ENCODE data around the gene CAPZA1. TPM values are rescaled to one million over a fixed set of nuclear protein-coding genes. Genes with fewer than 3 reads are reported as not detected.

The CAPZA1 gene
- total and polyA plus RNA-seq, 2 of the 8 experiments (the other 6 are each of a cell fraction or from before 2014, with no cell fraction given): 48.9 to 107 TPM

DNA sequence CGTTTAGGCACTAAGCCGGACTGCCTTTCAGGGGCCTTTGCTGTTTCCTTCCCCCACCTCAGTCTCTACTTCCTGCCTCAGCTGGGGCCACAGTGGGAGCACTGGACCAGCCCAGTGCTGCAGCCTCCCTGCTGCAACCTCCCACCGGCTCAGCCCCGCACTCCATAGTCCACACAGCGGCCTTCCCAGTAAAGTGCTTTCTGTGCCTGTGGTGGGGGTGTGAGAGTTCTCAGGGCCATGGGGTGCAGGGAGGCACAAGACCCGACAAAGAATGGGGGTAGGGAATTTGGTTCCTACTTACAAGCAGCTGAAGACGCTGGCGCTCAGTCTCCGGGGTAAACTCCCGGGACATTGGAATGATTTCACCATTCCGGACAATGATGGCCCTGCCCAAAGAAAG lies 92.0 kb downstream of the CAPZA1 start:
- no peak overlapping the region for H4K8ac ChIP-seq (ENCODE audit: extremely low read depth, insufficient read depth, low read length)
- no peak overlapping the region for H3K9ac ChIP-seq (replicated peaks in 1 of 4; ENCODE audit: extremely low read depth in 1 of 4, low read depth in 3 of 4, low read length in 3 of 4)
- no peak overlapping the region for H2AFZ ChIP-seq (ENCODE audit: low read length)
- H3K27me3 ChIP-seq (replicated peaks in 1 of 4; ENCODE audit: control insufficient read depth in 3 of 4, extremely low read depth in 1 of 4, insufficient read depth in 3 of 4, low read length in 3 of 4): peaks cover 0 to 18% (median 8%) of the 10 kb centered on the region in 4 experiments; a peak in 4 of 7 replicates
- peaks cover 0 to 8% of the 10 kb centered on the region in 2 experiments for H4K20me1 ChIP-seq (replicated peaks in 1 of 2; ENCODE audit: control insufficient read depth in 1 of 2, insufficient read depth in 2 of 2, low read length in 2 of 2)
- no peaks in the 10 kb centered on the region for H3K9me3 ChIP-seq (ENCODE audit: insufficient read depth in 2 of 2, low read depth in 1 of 2, low read length in 1 of 2)
- ChIA-PET CTCF (ENCODE audit: partially characterized antibody) (interaction anchor here (1.6 to 14.2 kb wide), 2 partner anchors 92 to 97 kb away, joined by 3 to 547 read pairs; no protein-coding TSS in a partner anchor), POLR2A (ENCODE audit: partially characterized antibody) (interaction anchor here (0.9 to 1.8 kb wide), 4 partner anchors 10 to 315 kb away, joined by 3 to 7 read pairs (median 5); partner anchors contain the start of genes CAPZA1, CTTNBP2NL and ST7L)
- no peak overlapping the region for H2BK15ac ChIP-seq (ENCODE audit: low read length)
- H3K4me1 ChIP-seq (replicated peaks in 1 of 4; ENCODE audit: control insufficient read depth in 3 of 4, insufficient read depth in 4 of 4, low read length in 3 of 4): peaks cover 0 to 27% (median 16%) of the 10 kb centered on the region in 4 experiments; a peak in 6 of 7 replicates
- no peak overlapping the region for H3K56ac ChIP-seq (replicated peaks; ENCODE audit: insufficient read length, low read depth, low read length)
- no peaks in the 10 kb centered on the region for H3K79me1 ChIP-seq (ENCODE audit: low read depth, low read length)
- no peak overlapping the region for H3K4ac ChIP-seq (replicated peaks; ENCODE audit: insufficient read length, low read depth, low read length)
- no peaks in the 10 kb centered on the region for H3K79me2 ChIP-seq (ENCODE audit: control insufficient read depth in 1 of 2, insufficient read depth in 2 of 2, low read length in 2 of 2)
- peaks cover 15% of the 10 kb centered on the region for H3K23me2 ChIP-seq (ENCODE audit: low read depth, low read length)
- H3K36me3 ChIP-seq (ENCODE audit: control insufficient read depth in 2 of 4, insufficient read depth in 4 of 4, low read length in 3 of 4): peaks cover 0 to 5% (median 3%) of the 10 kb centered on the region in 4 experiments; a peak in 4 of 8 replicates
- H2BK12ac ChIP-seq (ENCODE audit: low read depth, low read length): no peak overlapping the region; the same call in 1 of the 2 replicates
- H3K14ac ChIP-seq (ENCODE audit: insufficient read length): no peak overlapping the region
- FAIRE-seq (no peak), DNase-seq (ENCODE audit: low read depth in 1 of 2, low spot score in 2 of 2) (no peak)
- H2BK20ac ChIP-seq (ENCODE audit: low read length): no peak overlapping the region
- no peak overlapping the region for H3K27ac ChIP-seq (ENCODE audit: low read depth, low read length)
- H2BK120ac ChIP-seq (replicated peaks; ENCODE audit: low read depth, low read length): no peak overlapping the region
- H3K18ac ChIP-seq (ENCODE audit: extremely low read depth, low read length): no peak overlapping the region
- no peak overlapping the region for H3K4me2 ChIP-seq (ENCODE audit: insufficient read depth in 1 of 2, low read depth in 2 of 2, low read length in 2 of 2)
- H3K23ac ChIP-seq (ENCODE audit: insufficient read length): no peak overlapping the region
- no peak overlapping the region for H2BK5ac ChIP-seq (ENCODE audit: low read depth, low read length)
- H4K91ac ChIP-seq (replicated peaks; ENCODE audit: insufficient read length, low read length): no peak overlapping the region
- no peak overlapping the region for H4K5ac ChIP-seq (ENCODE audit: insufficient read length, low read depth, low read length)
- no peak overlapping the region for H2AK5ac ChIP-seq (ENCODE audit: low read depth, low read length)
- WGBS, 2 experiments (ENCODE audit: extremely low coverage in 1 of 2, insufficient coverage in 1 of 2, insufficient read length in 1 of 2, insufficient replicate concordance in 2 of 2, low coverage in 1 of 2, low lambda C conversion rate in 2 of 2, missing lambda C conversion rate in 1 of 2): 87% methylated on average over 11 of the region's 11 CpGs; no CpG with 5 or more reads in 1 of the 2 experiments
- no peak overlapping the region for H3K4me3 ChIP-seq (ENCODE audit: extremely low read depth in 1 of 4, insufficient read depth in 2 of 4, low read depth in 3 of 4, low read length in 4 of 4)
- no peak for TF ChIP-seq BRCA1 (IDR thresholded peaks at IDR 0.05; ENCODE audit: low read depth, low read length)
- no peak for TF ChIP-seq CHD1 (IDR thresholded peaks at IDR 0.05; ENCODE audit: low read depth, low read length)
- TF ChIP-seq HDAC6 (IDR thresholded peaks at IDR 0.05; ENCODE audit: low read depth, low read length): no peak
- TF ChIP-seq RNF2 (IDR thresholded peaks at IDR 0.05; ENCODE audit: borderline replicate concordance, low read depth, low read length, missing control alignments, poor library complexity, severe bottlenecking): no peak
- TF ChIP-seq SAP30 (IDR thresholded peaks at IDR 0.05; ENCODE audit: insufficient read depth, insufficient replicate concordance, low read length): no peak
- no peak for TF ChIP-seq PHF8 (conservative IDR thresholded peaks at IDR 0.05; ENCODE audit: low read depth, low read length)
